GM21515 (cell line): ENCODE measurements around the gene GPSM1.
"Not testable (repeated sequence)": the region's sequence is repeated elsewhere in the genome, so short reads cannot be mapped to it uniquely, and the experiment has no call there.

Experiments used
- ATAC-seq: cut with Tn5 transposase; IDR thresholded peaks from one replicate; pipeline ENCODE4 v1.9.1; 2021; ENCODE audit not compliant: unreplicated experiment

The GPSM1 gene

GRCh38 chr9:136343121-136343883 lies 16.0 kb downstream of the GPSM1 start:
- ATAC-seq: no peak

- no peak for ATAC-seq
Measured at GRCh38 chr9:136343884-136344269, 16.5 kb downstream of the GPSM1 start.

- ATAC-seq: no peak
Measured at GRCh38 chr9:136344544-136345280, 17.4 kb downstream of the GPSM1 start.

GRCh38 chr9:136345281-136346156 lies 18.2 kb downstream of the GPSM1 start:
- ATAC-seq: no peak

GRCh38 chr9:136346157-136346481 lies 18.8 kb downstream of the GPSM1 start:
- ATAC-seq: no peak

GRCh38 chr9:136346927-136347465 lies 19.7 kb downstream of the GPSM1 start:
- no peak for ATAC-seq

GRCh38 chr9:136347472-136348256 lies 20.3 kb downstream of the GPSM1 start:
- ATAC-seq: no peak

- ATAC-seq: no peak
Measured at GRCh38 chr9:136348691-136349090, 21.4 kb downstream of the GPSM1 start.

- no peak for ATAC-seq
Measured at GRCh38 chr9:136349546-136349945, 22.2 kb downstream of the GPSM1 start.

- no peak for ATAC-seq
Measured at GRCh38 chr9:136351252-136351800, 24.0 kb downstream of the GPSM1 start.

GRCh38 chr9:136351868-136352267 lies 24.5 kb downstream of the GPSM1 start:
- ATAC-seq: not testable (repeated sequence)

GRCh38 chr9:136352682-136353081 lies 25.3 kb downstream of the GPSM1 start:
- no peak for ATAC-seq

GRCh38 chr9:136353088-136353487 lies 25.7 kb downstream of the GPSM1 start:
- no peak for ATAC-seq

GRCh38 chr9:136353757-136354488 lies 26.6 kb downstream of the GPSM1 start:
- ATAC-seq: no peak

GRCh38 chr9:136354592-136355085 lies 27.3 kb downstream of the GPSM1 start:
- no peak for ATAC-seq

GRCh38 chr9:136355616-136356557 lies 28.5 kb downstream of the GPSM1 start:
- no peak for ATAC-seq

GRCh38 chr9:136357202-136357725 lies 29.9 kb downstream of the GPSM1 start:
- no peak for ATAC-seq

GRCh38 chr9:136358016-136358415 lies 30.7 kb downstream of the GPSM1 start:
- no peak for ATAC-seq
